IMR-90 (cell line): ENCODE data around the gene LTO1. TPM values are rescaled to one million over a fixed set of nuclear protein-coding genes. Genes with fewer than 3 reads are reported as not detected.

Experiments
- ATAC-seq: fragments of 200-7000 bp; cut with Tn5 transposase; 2 replicates; pipeline ENCODE4 v1.9.1; 2020; ENCODE audit warnings: low read depth, mild to moderate bottlenecking, moderate library complexity
- BruUV-seq: library from RNA; stranded (reverse); fragments of 400-500 nt; replicated peaks from 2 replicates; lab custom pipeline; 2021; lab: Mats Ljungman, UMichigan
- CTCF ChIA-PET: fragments of 300-600 bp; formaldehyde crosslinking; extraction: SDS; loops from one replicate; lab custom pipeline; 2021; ENCODE audit warnings: antibody characterized with exemption; lab: Yijun Ruan, JAX
- POLR2A ChIA-PET: fragments of 300-600 bp; sonication (Branson Sonifier 250); formaldehyde crosslinking; loops from one replicate; lab custom pipeline; 2022; ENCODE audit warnings: antibody characterized with exemption; ENCODE audit not compliant: unreplicated experiment; lab: Charles Lee
- DNase-seq: peaks from one replicate; pipeline ENCODE4 v3.0.0; 2013
- H2AFZ ChIP-seq: replicated peaks from 2 replicates; pipeline ENCODE3; 2013; ENCODE audit warnings: low read length, mild to moderate bottlenecking; ENCODE audit not compliant: poor library complexity
- H2AK5ac ChIP-seq: 2 replicates; pipeline ENCODE4 v1.6.1; 2013; ENCODE audit warnings: low read depth, low read length, inconsistent platforms
- H2AK9ac ChIP-seq: replicated peaks from 2 replicates; pipeline ENCODE3; 2013; ENCODE audit warnings: mild to moderate bottlenecking, low read depth, low read length, moderate library complexity; ENCODE audit not compliant: poor library complexity
- H2BK120ac ChIP-seq: 2 replicates; pipeline ENCODE4 v1.6.1; 2013; ENCODE audit warnings: low read depth, low read length, inconsistent platforms
- H2BK15ac ChIP-seq: 3 replicates; pipeline ENCODE4 v1.6.1; 2013; ENCODE audit warnings: low read depth, low read length, inconsistent platforms
- H2BK20ac ChIP-seq: 2 replicates; pipeline ENCODE4 v1.6.1; 2013; ENCODE audit warnings: low read depth, mild to moderate bottlenecking, inconsistent platforms, low read length, moderate library complexity
- H2BK5ac ChIP-seq: 2 replicates; pipeline ENCODE4 v1.6.1; 2013; ENCODE audit warnings: mild to moderate bottlenecking, low read depth, low read length, inconsistent platforms; ENCODE audit not compliant: poor library complexity, severe bottlenecking
- H3K14ac ChIP-seq: replicated peaks from 2 replicates; pipeline ENCODE4 v1.6.1; 2013; ENCODE audit warnings: low read depth, low read length, inconsistent platforms
- H3K18ac ChIP-seq: 2 replicates; pipeline ENCODE4 v1.6.1; 2013; ENCODE audit warnings: low read depth, low read length, control low read depth
- H3K23ac ChIP-seq: 2 replicates; pipeline ENCODE4 v1.6.1; 2013; ENCODE audit warnings: low read depth, low read length, inconsistent platforms
- H3K27ac ChIP-seq: 2 replicates; pipeline ENCODE4 v1.5.1; 2013; ENCODE audit warnings: mild to moderate bottlenecking, control low read depth, low read length; ENCODE audit not compliant: insufficient read depth
- H3K27me3 ChIP-seq: 2 replicates; pipeline ENCODE4 v1.6.1; 2013; ENCODE audit warnings: low read length; ENCODE audit not compliant: control insufficient read depth, insufficient read depth
- H3K36me3 ChIP-seq: 2 replicates; pipeline ENCODE4 v1.6.1; 2013; ENCODE audit warnings: low read length, mixed read lengths; ENCODE audit not compliant: control insufficient read depth, insufficient read depth
- H3K4ac ChIP-seq: 2 replicates; pipeline ENCODE4 v1.6.1; 2013; ENCODE audit warnings: low read depth, low read length, inconsistent platforms
- H3K4me1 ChIP-seq: 2 replicates; pipeline ENCODE4 v1.6.1; 2013; ENCODE audit warnings: low read length, mixed read lengths; ENCODE audit not compliant: control insufficient read depth, insufficient read depth
- H3K4me2 ChIP-seq: 2 replicates; pipeline ENCODE4 v1.6.1; 2013; ENCODE audit warnings: low read depth, mild to moderate bottlenecking, control low read depth, low read length, moderate library complexity
- H3K4me3 ChIP-seq: 2 replicates; pipeline ENCODE4 v1.5.1; 2013; ENCODE audit warnings: low read depth, mild to moderate bottlenecking, control low read depth, low read length, moderate library complexity; ENCODE audit not compliant: insufficient read depth
- H3K56ac ChIP-seq: 2 replicates; pipeline ENCODE4 v1.6.1; 2013; ENCODE audit warnings: low read length, inconsistent platforms; ENCODE audit not compliant: insufficient read depth; ENCODE audit errors: extremely low read depth
- H3K79me1 ChIP-seq, 2 experiments: 2 replicates each; pipeline ENCODE4 v1.6.1; 2013; ENCODE audit warnings: low read length in 2 of 2, inconsistent platforms in 1 of 2, low read depth in 1 of 2
- H3K9ac ChIP-seq: 2 replicates; pipeline ENCODE4 v1.6.1; 2013; ENCODE audit warnings: low read depth, low read length, control low read depth
- H3K9me1 ChIP-seq: 2 replicates; pipeline ENCODE4 v1.6.1; 2013; ENCODE audit warnings: low read length, inconsistent platforms; ENCODE audit not compliant: insufficient read depth
- H3K9me3 ChIP-seq: 2 replicates; pipeline ENCODE4 v1.6.1; 2013; ENCODE audit warnings: low read length; ENCODE audit not compliant: control insufficient read depth, insufficient read depth
- H4K20me1 ChIP-seq: 2 replicates; pipeline ENCODE4 v1.6.1; 2013; ENCODE audit warnings: low read length, inconsistent platforms; ENCODE audit not compliant: insufficient read depth
- H4K5ac ChIP-seq: 2 replicates; pipeline ENCODE4 v1.6.1; 2013; ENCODE audit warnings: mild to moderate bottlenecking, low read depth, low read length, control low read depth
- H4K8ac ChIP-seq, 2 experiments: 2 replicates each; pipeline ENCODE4 v1.6.1; 2013; ENCODE audit warnings: low read depth in 2 of 2, low read length in 2 of 2, control low read depth in 1 of 2, inconsistent platforms in 1 of 2
- H4K91ac ChIP-seq: 2 replicates; pipeline ENCODE4 v1.6.1; 2013; ENCODE audit warnings: low read depth, low read length, inconsistent platforms; ENCODE audit not compliant: insufficient read depth
- BHLHE40 ChIP-seq: fragments of 150-350 bp; IDR thresholded peaks from 2 replicates; pipeline ENCODE4 v1.6.1; 2016; ENCODE audit warnings: mild to moderate bottlenecking, low read depth, low read length
- CEBPB ChIP-seq: IDR thresholded peaks from 2 replicates; pipeline ENCODE4 v1.6.1; 2012; ENCODE audit warnings: low read depth, low read length, improper control_type of control experiment
- FOS ChIP-seq: fragments of 150-350 bp; IDR thresholded peaks from 2 replicates; pipeline ENCODE4 v1.6.1; 2016; ENCODE audit warnings: low read depth, low read length
- MAFK ChIP-seq: IDR thresholded peaks from 2 replicates; pipeline ENCODE4 v1.6.1; 2012; ENCODE audit warnings: low read depth, low read length, improper control_type of control experiment
- MAZ ChIP-seq: IDR thresholded peaks from 2 replicates; pipeline ENCODE4 v1.6.1; 2012; ENCODE audit warnings: low read depth, mild to moderate bottlenecking, low read length, improper control_type of control experiment, moderate library complexity, borderline replicate concordance
- MXI1 ChIP-seq: IDR thresholded peaks from 2 replicates; pipeline ENCODE4 v1.6.1; 2012; ENCODE audit warnings: low read depth, mild to moderate bottlenecking, low read length, moderate library complexity, borderline replicate concordance
- NFE2L2 ChIP-seq: fragments of 150-350 bp; IDR thresholded peaks from 2 replicates; pipeline ENCODE4 v1.6.1; 2016; ENCODE audit warnings: low read depth, mild to moderate bottlenecking, low read length
- POLR2A ChIP-seq: IDR thresholded peaks from 2 replicates; pipeline ENCODE4 v1.6.1; 2012; ENCODE audit warnings: mild to moderate bottlenecking, low read depth, low read length
- RAD21 ChIP-seq: IDR thresholded peaks from 2 replicates; pipeline ENCODE4 v1.6.1; 2012; ENCODE audit warnings: low read length, improper control_type of control experiment
- RCOR1 ChIP-seq: IDR thresholded peaks from 2 replicates; pipeline ENCODE4 v1.6.1; 2012; ENCODE audit warnings: mild to moderate bottlenecking, low read length, improper control_type of control experiment; ENCODE audit not compliant: insufficient replicate concordance
- RFX5 ChIP-seq: IDR thresholded peaks from 2 replicates; pipeline ENCODE4 v1.8.0; 2012; ENCODE audit warnings: low read depth, mild to moderate bottlenecking, low read length, moderate library complexity
- SMC3 ChIP-seq: fragments of 150-350 bp; IDR thresholded peaks from 2 replicates; pipeline ENCODE4 v1.6.1; 2016; ENCODE audit warnings: low read depth, mild to moderate bottlenecking, antibody characterized with exemption, low read length, moderate library complexity
- USF2 ChIP-seq: fragments of 150-350 bp; IDR thresholded peaks from 2 replicates; pipeline ENCODE4 v1.6.1; 2017; ENCODE audit warnings: mild to moderate bottlenecking, antibody characterized with exemption, low read length, low read depth
- WGBS, 2 experiments: methylation state at CpG; one replicate each; pipeline versions ENCODE4 v1.1.5 to v1.1.7; 2013; ENCODE audit warnings: missing lambda C conversion rate in 2 of 2; ENCODE audit not compliant: insufficient read length in 1 of 2; ENCODE audit errors: extremely low coverage in 2 of 2; 5-methylcytosine and 5-hydroxymethylcytosine counted together
- dilution Hi-C: fragments of 300-500 bp; cut with HindIII; formaldehyde crosslinking; loops from one replicate; pipeline ENCODE4 v1.14.3; 2018; ENCODE audit warnings: low sequenced_read_pairs; ENCODE audit not compliant: unreplicated experiment
- in situ Hi-C: fragments of 300-500 bp; cut with MboI; formaldehyde crosslinking; loops from 3 replicates; pipeline ENCODE4 v1.14.3; 2019; ENCODE audit warnings: low sequenced_read_pairs, inconsistent platforms, mixed read lengths
- intact Hi-C: fragments of 100-400 bp; cut with micrococcal nuclease; formaldehyde crosslinking; loops from 2 replicates; pipeline ENCODE4 v1.10.0; 2022
- polyA plus RNA-seq, 3 experiments: library from polyadenylated mRNA; depleted of rRNA; stranded (reverse); fragments of >200 nt; gene quantifications; 2 replicates each; pipeline ENCODE4 v1.2.3, GENCODE V29; 2012; ENCODE audit warnings: low replicate concordance in 1 of 3
- total RNA-seq: library from RNA; depleted of rRNA; stranded (reverse); fragments of >200 nt; gene quantifications from 2 replicates; pipeline ENCODE4 v1.2.3, GENCODE V29; 2012
- TF ChIP-seq, protein P1 (sequence below): fragments of 150-350 bp; IDR thresholded peaks from 2 replicates; pipeline ENCODE4 v1.6.1; 2016; ENCODE audit warnings: low read depth, mild to moderate bottlenecking, low read length, moderate library complexity, borderline replicate concordance
- TF ChIP-seq, protein P2 (sequence below): conservative IDR thresholded peaks from 2 replicates; pipeline ENCODE4 v1.5.1; 2012; ENCODE audit warnings: mild to moderate bottlenecking, low read depth, low read length, improper control_type of control experiment

The LTO1 gene
- total and polyA plus RNA-seq, 2 of the 4 experiments (the other 2 are of a cell fraction) = 8.2 to 23.5 TPM

- 0 out of 2 replicates have a peak, but pooled peaks cover 4% of the 10 kb centered on the region for H4K20me1 ChIP-seq
- 71% methylated on average over 7 of the region's 13 CpGs; no CpG with 5 or more reads in 1 of the 2 experiments for WGBS, 2 experiments
- H2AK9ac ChIP-seq = no peak overlapping the region
- H3K4me1 ChIP-seq = no peaks in the 10 kb centered on the region
- H3K4me2 ChIP-seq = no peak overlapping the region
- H3K4ac ChIP-seq = no peak overlapping the region
- in situ Hi-C loops (loop anchor here (5.0 kb wide), 2 partner anchors 206 to 511 kb away; no protein-coding TSS in a partner anchor), intact Hi-C loops (loop anchor here (1.0 kb wide), 3 partner anchors 115 to 227 kb away; no protein-coding TSS in a partner anchor), dilution Hi-C loops (no loop called here)
- no peak overlapping the region for H3K27ac ChIP-seq
- peak overlapping the region; percentile 15 for H2AFZ ChIP-seq
- no peak for ATAC-seq
- H3K36me3 ChIP-seq = no peaks in the 10 kb centered on the region
- H2BK20ac ChIP-seq = no peak overlapping the region
- H3K27me3 ChIP-seq = peaks cover 3% of the 10 kb centered on the region; the same call in 1 of the 2 replicates
- no peak overlapping the region for H3K18ac ChIP-seq
- BruUV-seq = no TSS peak
- no peak overlapping the region for H4K5ac ChIP-seq
- H2BK120ac ChIP-seq = no peak overlapping the region
- H3K14ac ChIP-seq = no peak overlapping the region
- H3K56ac ChIP-seq = no peak overlapping the region
- DNase-seq = no peak
- H3K9ac ChIP-seq = no peak overlapping the region
- H4K91ac ChIP-seq = no peak overlapping the region
- no peak overlapping the region for H2BK5ac ChIP-seq
- no peaks in the 10 kb centered on the region for H3K79me1 ChIP-seq
- H3K23ac ChIP-seq = no peak overlapping the region
- no peak overlapping the region for H2BK15ac ChIP-seq
- ChIA-PET CTCF (no interaction called here), POLR2A (no interaction called here)
- H3K9me3 ChIP-seq = 0 out of 2 replicates have a peak, but pooled peaks cover 2% of the 10 kb centered on the region
- no peak overlapping the region for H4K8ac ChIP-seq
- H3K4me3 ChIP-seq = no peak overlapping the region
- no peak overlapping the region for H2AK5ac ChIP-seq
- no peaks in the 10 kb centered on the region for H3K9me1 ChIP-seq
- no peak for TF ChIP-seq RFX5
- TF ChIP-seq RCOR1 = no peak
- TF ChIP-seq, protein P1, sequence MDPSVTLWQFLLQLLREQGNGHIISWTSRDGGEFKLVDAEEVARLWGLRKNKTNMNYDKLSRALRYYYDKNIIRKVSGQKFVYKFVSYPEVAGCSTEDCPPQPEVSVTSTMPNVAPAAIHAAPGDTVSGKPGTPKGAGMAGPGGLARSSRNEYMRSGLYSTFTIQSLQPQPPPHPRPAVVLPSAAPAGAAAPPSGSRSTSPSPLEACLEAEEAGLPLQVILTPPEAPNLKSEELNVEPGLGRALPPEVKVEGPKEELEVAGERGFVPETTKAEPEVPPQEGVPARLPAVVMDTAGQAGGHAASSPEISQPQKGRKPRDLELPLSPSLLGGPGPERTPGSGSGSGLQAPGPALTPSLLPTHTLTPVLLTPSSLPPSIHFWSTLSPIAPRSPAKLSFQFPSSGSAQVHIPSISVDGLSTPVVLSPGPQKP = no peak
- no peak for TF ChIP-seq MAFK
- TF ChIP-seq SMC3 = no peak
- no peak for TF ChIP-seq NFE2L2
- no peak for TF ChIP-seq CEBPB
- TF ChIP-seq POLR2A = no peak
- no peak for TF ChIP-seq USF2
- no peak for TF ChIP-seq RAD21
- TF ChIP-seq MXI1 = no peak
- TF ChIP-seq, protein P2, sequence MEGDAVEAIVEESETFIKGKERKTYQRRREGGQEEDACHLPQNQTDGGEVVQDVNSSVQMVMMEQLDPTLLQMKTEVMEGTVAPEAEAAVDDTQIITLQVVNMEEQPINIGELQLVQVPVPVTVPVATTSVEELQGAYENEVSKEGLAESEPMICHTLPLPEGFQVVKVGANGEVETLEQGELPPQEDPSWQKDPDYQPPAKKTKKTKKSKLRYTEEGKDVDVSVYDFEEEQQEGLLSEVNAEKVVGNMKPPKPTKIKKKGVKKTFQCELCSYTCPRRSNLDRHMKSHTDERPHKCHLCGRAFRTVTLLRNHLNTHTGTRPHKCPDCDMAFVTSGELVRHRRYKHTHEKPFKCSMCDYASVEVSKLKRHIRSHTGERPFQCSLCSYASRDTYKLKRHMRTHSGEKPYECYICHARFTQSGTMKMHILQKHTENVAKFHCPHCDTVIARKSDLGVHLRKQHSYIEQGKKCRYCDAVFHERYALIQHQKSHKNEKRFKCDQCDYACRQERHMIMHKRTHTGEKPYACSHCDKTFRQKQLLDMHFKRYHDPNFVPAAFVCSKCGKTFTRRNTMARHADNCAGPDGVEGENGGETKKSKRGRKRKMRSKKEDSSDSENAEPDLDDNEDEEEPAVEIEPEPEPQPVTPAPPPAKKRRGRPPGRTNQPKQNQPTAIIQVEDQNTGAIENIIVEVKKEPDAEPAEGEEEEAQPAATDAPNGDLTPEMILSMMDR = no peak
- TF ChIP-seq MAZ = no peak
- no peak for TF ChIP-seq BHLHE40
- no peak for TF ChIP-seq FOS
Observed at GRCh38 chr11:69686452-69686851, 11.3 kb upstream of the LTO1 start.
